ENCODE measurements around the gene CBX7. TPM values are rescaled to one million over a fixed set of nuclear protein-coding genes. Genes with fewer than 3 reads are reported as not detected.
A peak's percentile ranks its signal among the peaks of the same experiment; 100 is the strongest.

CBX7 gene
- total RNA-seq, 1 experiment from 2014 or later = 0.45 TPM

- DNase-seq (ENCODE audit: extremely low read depth, low read depth) = no peak
Observed at GRCh38 chr22:39128508-39128907, 24.0 kb downstream of the CBX7 start.

GRCh38 chr22:39125622-39126021 lies 26.9 kb downstream of the CBX7 start:
- no peak for DNase-seq (ENCODE audit: extremely low read depth, low read depth)

GRCh38 chr22:39123751-39124581 lies 28.5 kb downstream of the CBX7 start:
- no peak for DNase-seq (ENCODE audit: extremely low read depth, low read depth)

- DNase-seq (ENCODE audit: extremely low read depth, low read depth) = no peak
Observed at GRCh38 chr22:39122772-39123470, 29.6 kb downstream of the CBX7 start.

GRCh38 chr22:39120983-39121382 lies 31.5 kb downstream of the CBX7 start:
- no peak for DNase-seq (ENCODE audit: extremely low read depth, low read depth)

GRCh38 chr22:39117585-39118191 lies 34.8 kb downstream of the CBX7 start:
- peak; percentile 3 for DNase-seq (ENCODE audit: extremely low read depth, low read depth)

- DNase-seq (ENCODE audit: extremely low read depth, low read depth) = no peak
Observed at GRCh38 chr22:39115977-39116621, 36.4 kb downstream of the CBX7 start.

GRCh38 chr22:39115570-39115969 lies 36.9 kb downstream of the CBX7 start:
- DNase-seq (ENCODE audit: extremely low read depth, low read depth) = no peak

- no peak for DNase-seq (ENCODE audit: extremely low read depth, low read depth)
Observed at GRCh38 chr22:39114112-39114511, 38.4 kb downstream of the CBX7 start.

GRCh38 chr22:39110631-39111561 lies 41.6 kb downstream of the CBX7 start:
- no peak for DNase-seq (ENCODE audit: extremely low read depth, low read depth)

- no peak for DNase-seq (ENCODE audit: extremely low read depth, low read depth)
Observed at GRCh38 chr22:39109361-39109760, 43.1 kb downstream of the CBX7 start.

- DNase-seq (ENCODE audit: extremely low read depth, low read depth) = no peak
Observed at GRCh38 chr22:39108487-39108886, 44.0 kb downstream of the CBX7 start.

GRCh38 chr22:39106326-39106725 lies 46.2 kb downstream of the CBX7 start:
- DNase-seq (ENCODE audit: extremely low read depth, low read depth) = no peak

GRCh38 chr22:39103431-39103830 lies 49.0 kb downstream of the CBX7 start:
- no peak for DNase-seq (ENCODE audit: extremely low read depth, low read depth)

GRCh38 chr22:39101226-39101625 lies 51.3 kb downstream of the CBX7 start:
- DNase-seq (ENCODE audit: extremely low read depth, low read depth) = no peak

GRCh38 chr22:39098576-39098975 lies 53.9 kb downstream of the CBX7 start:
- no peak for DNase-seq (ENCODE audit: extremely low read depth, low read depth)

- no peak for DNase-seq (ENCODE audit: extremely low read depth, low read depth)
Observed at GRCh38 chr22:39098026-39098425, 54.5 kb downstream of the CBX7 start.

GRCh38 chr22:39097098-39098020 lies 55.1 kb downstream of the CBX7 start, which contains the start of gene APOBEC3H:
Gene APOBEC3H, plus strand, starts transcription at chr22:39097244. Its CDS starts 3,035 bp downstream, at chr22:39100279.
- no peak for DNase-seq (ENCODE audit: extremely low read depth, low read depth)

GRCh38 chr22:39095971-39096370 lies 56.5 kb downstream of the CBX7 start:
- no peak for DNase-seq (ENCODE audit: extremely low read depth, low read depth)
